HG03064 (cell line): ENCODE data around the gene UBAC2.

ENCODE experiments used
- ATAC-seq: cut with Tn5 transposase; IDR thresholded peaks from one replicate; pipeline ENCODE4 v1.9.1; 2021; ENCODE audit warnings: low read depth; ENCODE audit not compliant: unreplicated experiment

UBAC2 gene

GRCh38 chr13:99421271-99421670, 220.6 kb downstream of the UBAC2 start:
- no peak for ATAC-seq

- no peak for ATAC-seq
Measured at GRCh38 chr13:99421758-99422585, 221.3 kb downstream of the UBAC2 start.

- no peak for ATAC-seq
Measured at GRCh38 chr13:99422586-99423220, 222.0 kb downstream of the UBAC2 start.

- ATAC-seq: peak; percentile 65
Measured at GRCh38 chr13:99425485-99426341, 225.1 kb downstream of the UBAC2 start.

GRCh38 chr13:99426426-99426825, 225.8 kb downstream of the UBAC2 start:
- no peak for ATAC-seq

- ATAC-seq: no peak
Measured at GRCh38 chr13:99429670-99430069, 229.0 kb downstream of the UBAC2 start.

GRCh38 chr13:99431927-99432608, 231.4 kb downstream of the UBAC2 start:
- peak; percentile 30 for ATAC-seq

GRCh38 chr13:99432609-99433542, 232.2 kb downstream of the UBAC2 start:
- peak; percentile 52 for ATAC-seq

- ATAC-seq: no peak
Measured at GRCh38 chr13:99433543-99434075, 233.0 kb downstream of the UBAC2 start.

GRCh38 chr13:99434258-99434788, 233.7 kb downstream of the UBAC2 start:
- ATAC-seq: no peak

GRCh38 chr13:99435116-99435515, 234.5 kb downstream of the UBAC2 start:
- ATAC-seq: no peak

GRCh38 chr13:99435998-99436397, 235.3 kb downstream of the UBAC2 start:
- no peak for ATAC-seq
